ENCODE results near the gene PICALM.

DNA sequence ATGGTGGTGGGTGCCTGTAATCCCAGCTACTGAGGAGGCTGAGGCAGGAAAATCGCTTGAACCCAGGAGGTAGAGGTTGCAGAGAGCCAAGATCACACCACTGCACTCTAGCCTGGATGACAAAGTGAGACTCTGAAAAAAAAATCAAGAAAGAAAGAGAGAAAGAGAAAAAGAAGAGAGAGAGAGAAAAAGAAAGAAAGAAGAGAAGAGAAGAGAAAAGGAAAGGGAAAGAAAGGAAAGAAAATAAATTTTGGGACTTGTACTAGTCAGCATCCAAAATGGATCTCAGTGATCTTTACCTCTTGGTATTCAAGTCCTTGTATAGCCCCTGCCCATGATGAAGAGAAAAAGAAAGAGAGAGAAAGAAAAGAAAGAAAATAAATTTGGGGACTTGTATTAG is 22.2 kb upstream of the PICALM start:
- TF ChIP-seq, protein P1, sequence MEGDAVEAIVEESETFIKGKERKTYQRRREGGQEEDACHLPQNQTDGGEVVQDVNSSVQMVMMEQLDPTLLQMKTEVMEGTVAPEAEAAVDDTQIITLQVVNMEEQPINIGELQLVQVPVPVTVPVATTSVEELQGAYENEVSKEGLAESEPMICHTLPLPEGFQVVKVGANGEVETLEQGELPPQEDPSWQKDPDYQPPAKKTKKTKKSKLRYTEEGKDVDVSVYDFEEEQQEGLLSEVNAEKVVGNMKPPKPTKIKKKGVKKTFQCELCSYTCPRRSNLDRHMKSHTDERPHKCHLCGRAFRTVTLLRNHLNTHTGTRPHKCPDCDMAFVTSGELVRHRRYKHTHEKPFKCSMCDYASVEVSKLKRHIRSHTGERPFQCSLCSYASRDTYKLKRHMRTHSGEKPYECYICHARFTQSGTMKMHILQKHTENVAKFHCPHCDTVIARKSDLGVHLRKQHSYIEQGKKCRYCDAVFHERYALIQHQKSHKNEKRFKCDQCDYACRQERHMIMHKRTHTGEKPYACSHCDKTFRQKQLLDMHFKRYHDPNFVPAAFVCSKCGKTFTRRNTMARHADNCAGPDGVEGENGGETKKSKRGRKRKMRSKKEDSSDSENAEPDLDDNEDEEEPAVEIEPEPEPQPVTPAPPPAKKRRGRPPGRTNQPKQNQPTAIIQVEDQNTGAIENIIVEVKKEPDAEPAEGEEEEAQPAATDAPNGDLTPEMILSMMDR (IDR thresholded peaks at IDR 0.05), result no peak
- TF ChIP-seq POLR2A (IDR thresholded peaks at IDR 0.05), result no peak
